ENCODE data around the gene GNPTAB. TPM values are rescaled to one million over a fixed set of nuclear protein-coding genes. Genes with fewer than 3 reads are reported as not detected.

The GNPTAB gene
- total and polyA plus RNA-seq, 2 of the 13 experiments (the other 11 are each of a cell fraction or from before 2014, with no cell fraction given) = 13.6 to 19.4 TPM

- TF ChIP-seq ZBTB20 (CRISPR knock-in tag; IDR thresholded peaks at IDR 0.05; ENCODE audit: borderline replicate concordance, low read depth) = peak; percentile 92; the same call in 1 of the 2 replicates
- TF ChIP-seq IKZF1 (IDR thresholded peaks at IDR 0.05) = no peak
- no peak for TF ChIP-seq ZSCAN25 (CRISPR knock-in tag; IDR thresholded peaks at IDR 0.05)
- no peak for TF ChIP-seq ZNF263 (CRISPR knock-in tag; IDR thresholded peaks at IDR 0.05)
- TF ChIP-seq, protein P1, sequence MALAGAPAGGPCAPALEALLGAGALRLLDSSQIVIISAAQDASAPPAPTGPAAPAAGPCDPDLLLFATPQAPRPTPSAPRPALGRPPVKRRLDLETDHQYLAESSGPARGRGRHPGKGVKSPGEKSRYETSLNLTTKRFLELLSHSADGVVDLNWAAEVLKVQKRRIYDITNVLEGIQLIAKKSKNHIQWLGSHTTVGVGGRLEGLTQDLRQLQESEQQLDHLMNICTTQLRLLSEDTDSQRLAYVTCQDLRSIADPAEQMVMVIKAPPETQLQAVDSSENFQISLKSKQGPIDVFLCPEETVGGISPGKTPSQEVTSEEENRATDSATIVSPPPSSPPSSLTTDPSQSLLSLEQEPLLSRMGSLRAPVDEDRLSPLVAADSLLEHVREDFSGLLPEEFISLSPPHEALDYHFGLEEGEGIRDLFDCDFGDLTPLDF (CRISPR knock-in tag; IDR thresholded peaks at IDR 0.05) = peak; percentile 71; the same call in 1 of the 2 replicates
- no peak for TF ChIP-seq TBP (CRISPR knock-in tag; IDR thresholded peaks at IDR 0.05)
- TF ChIP-seq, protein P2, sequence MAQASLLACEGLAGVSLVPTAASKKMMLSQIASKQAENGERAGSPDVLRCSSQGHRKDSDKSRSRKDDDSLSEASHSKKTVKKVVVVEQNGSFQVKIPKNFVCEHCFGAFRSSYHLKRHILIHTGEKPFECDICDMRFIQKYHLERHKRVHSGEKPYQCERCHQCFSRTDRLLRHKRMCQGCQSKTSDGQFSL (CRISPR knock-in tag; IDR thresholded peaks at IDR 0.05) = 0 out of 2 replicates have a peak, but pooled peaks have one; percentile 60
- no peak for TF ChIP-seq ZNF205 (CRISPR knock-in tag; IDR thresholded peaks at IDR 0.05)
- TF ChIP-seq NFIC (IDR thresholded peaks at IDR 0.05; ENCODE audit: low read length) = no peak
- TF ChIP-seq MIER2 (CRISPR knock-in tag; IDR thresholded peaks at IDR 0.05) = 0 out of 2 replicates have a peak, but pooled peaks have one; percentile 20
- TF ChIP-seq KAT2B (IDR thresholded peaks at IDR 0.05; ENCODE audit: borderline replicate concordance, low read depth, low read length) = no peak
- TF ChIP-seq BATF2 (CRISPR knock-in tag; IDR thresholded peaks at IDR 0.05) = no peak; the same call in 1 of the 2 replicates
- TF ChIP-seq, protein P3, sequence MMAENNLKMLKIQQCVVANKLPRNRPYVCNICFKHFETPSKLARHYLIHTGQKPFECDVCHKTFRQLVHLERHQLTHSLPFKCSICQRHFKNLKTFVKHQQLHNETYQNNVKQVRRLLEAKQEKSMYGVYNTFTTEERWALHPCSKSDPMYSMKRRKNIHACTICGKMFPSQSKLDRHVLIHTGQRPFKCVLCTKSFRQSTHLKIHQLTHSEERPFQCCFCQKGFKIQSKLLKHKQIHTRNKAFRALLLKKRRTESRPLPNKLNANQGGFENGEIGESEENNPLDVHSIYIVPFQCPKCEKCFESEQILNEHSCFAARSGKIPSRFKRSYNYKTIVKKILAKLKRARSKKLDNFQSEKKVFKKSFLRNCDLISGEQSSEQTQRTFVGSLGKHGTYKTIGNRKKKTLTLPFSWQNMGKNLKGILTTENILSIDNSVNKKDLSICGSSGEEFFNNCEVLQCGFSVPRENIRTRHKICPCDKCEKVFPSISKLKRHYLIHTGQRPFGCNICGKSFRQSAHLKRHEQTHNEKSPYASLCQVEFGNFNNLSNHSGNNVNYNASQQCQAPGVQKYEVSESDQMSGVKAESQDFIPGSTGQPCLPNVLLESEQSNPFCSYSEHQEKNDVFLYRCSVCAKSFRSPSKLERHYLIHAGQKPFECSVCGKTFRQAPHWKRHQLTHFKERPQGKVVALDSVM (CRISPR knock-in tag; IDR thresholded peaks at IDR 0.05) = peak; percentile 90
- TF ChIP-seq HOXA5 (CRISPR knock-in tag; IDR thresholded peaks at IDR 0.05) = peak; percentile 31; the same call in 1 of the 2 replicates
- peak; percentile 12 for TF ChIP-seq MEIS2 (CRISPR knock-in tag; IDR thresholded peaks at IDR 0.05)
- peak; percentile 43; the same call in 1 of the 2 replicates for TF ChIP-seq ZNF800 (CRISPR knock-in tag; IDR thresholded peaks at IDR 0.05)
- TF ChIP-seq BCL6 (CRISPR knock-in tag; IDR thresholded peaks at IDR 0.05) = peak; percentile 67
- no peak for TF ChIP-seq RFXAP (CRISPR knock-in tag; IDR thresholded peaks at IDR 0.05; ENCODE audit: borderline replicate concordance)
- no peak for TF ChIP-seq ZFP36L2 (CRISPR knock-in tag; IDR thresholded peaks at IDR 0.05)
- TF ChIP-seq GABPB1 (CRISPR knock-in tag; IDR thresholded peaks at IDR 0.05) = peak; percentile 84
- TF ChIP-seq HOXA3 (CRISPR knock-in tag; IDR thresholded peaks at IDR 0.05) = peak; percentile 73
- no peak for TF ChIP-seq PREB (CRISPR knock-in tag; IDR thresholded peaks at IDR 0.05)
- no peak for TF ChIP-seq SUZ12 (IDR thresholded peaks at IDR 0.05; ENCODE audit: low read depth, low read length)
Measured at GRCh38 chr12:101876861-101877805, 46.4 kb upstream of the GNPTAB start, which contains the start of gene DRAM1 (continued).
